GM19025 (cell line): ENCODE data around the gene C20orf144.

ENCODE experiments used
- ATAC-seq: cut with Tn5 transposase; IDR thresholded peaks from one replicate; pipeline ENCODE4 v1.9.1; 2021; ENCODE audit warnings: mild to moderate bottlenecking, low read depth, moderate library complexity; ENCODE audit not compliant: unreplicated experiment

C20orf144 gene

GRCh38 chr20:33675136-33675959 is 13.2 kb downstream of the C20orf144 start:
- no peak for ATAC-seq

DNA sequence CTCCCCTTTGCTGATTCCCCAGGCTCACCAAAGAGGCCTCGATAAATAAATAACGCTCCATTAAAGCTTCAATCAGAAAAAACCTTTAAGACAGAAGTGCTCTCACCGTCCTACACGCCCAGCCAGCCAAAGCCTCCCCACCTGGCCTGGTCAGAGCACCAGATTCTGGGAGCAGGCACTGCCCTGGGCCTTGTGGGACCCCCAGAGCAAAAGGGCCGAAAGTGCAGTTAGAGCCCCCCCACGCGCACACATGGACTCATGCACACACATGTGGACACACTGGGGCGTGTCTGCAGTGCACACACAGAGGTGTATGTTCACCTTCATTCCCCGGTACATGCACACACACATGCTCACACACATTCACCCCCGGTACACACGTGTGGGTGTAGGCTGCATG is 14.0 kb downstream of the C20orf144 start:
- ATAC-seq, result no peak

GRCh38 chr20:33676652-33677645 is 14.8 kb downstream of the C20orf144 start:
- ATAC-seq, result no peak

DNA sequence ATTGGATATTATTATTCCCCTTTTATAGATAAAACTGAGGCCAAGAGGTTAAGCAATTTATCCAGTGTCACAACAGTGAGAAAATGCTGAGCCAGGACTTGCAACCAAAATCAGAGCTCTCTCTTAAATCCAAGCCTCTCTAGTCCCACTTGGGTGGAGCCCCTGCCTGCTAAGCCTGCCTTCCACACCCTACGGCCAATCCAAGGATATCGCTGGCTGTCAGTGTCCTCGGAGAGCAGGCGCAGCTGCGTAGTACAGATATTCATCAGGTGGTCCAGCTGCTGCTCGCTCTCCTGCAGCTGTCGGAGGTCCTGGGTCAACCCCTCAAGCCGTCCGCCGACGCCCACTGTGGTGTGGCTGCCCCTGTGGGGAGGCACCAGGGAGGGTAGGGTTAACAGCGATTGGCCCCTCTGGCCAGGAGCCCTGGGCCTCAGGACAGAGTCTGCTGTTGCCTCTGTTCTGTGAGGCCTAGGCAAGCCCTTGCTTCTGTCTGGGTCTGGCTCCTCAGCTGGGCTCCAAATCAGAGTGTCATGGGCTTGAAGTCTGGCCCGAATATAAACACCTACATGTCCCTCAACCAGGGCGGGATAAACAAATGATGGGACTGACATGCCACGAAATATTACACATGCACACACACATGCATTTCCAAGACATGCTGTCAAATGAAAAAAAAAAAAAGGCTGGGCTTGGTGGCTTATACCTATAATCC is 16.0 kb downstream of the C20orf144 start:
- ATAC-seq, result no peak

- ATAC-seq, result peak; percentile 63
These were observed 17.8 kb downstream of the C20orf144 start for GRCh38 chr20:33679758-33680485.

DNA sequence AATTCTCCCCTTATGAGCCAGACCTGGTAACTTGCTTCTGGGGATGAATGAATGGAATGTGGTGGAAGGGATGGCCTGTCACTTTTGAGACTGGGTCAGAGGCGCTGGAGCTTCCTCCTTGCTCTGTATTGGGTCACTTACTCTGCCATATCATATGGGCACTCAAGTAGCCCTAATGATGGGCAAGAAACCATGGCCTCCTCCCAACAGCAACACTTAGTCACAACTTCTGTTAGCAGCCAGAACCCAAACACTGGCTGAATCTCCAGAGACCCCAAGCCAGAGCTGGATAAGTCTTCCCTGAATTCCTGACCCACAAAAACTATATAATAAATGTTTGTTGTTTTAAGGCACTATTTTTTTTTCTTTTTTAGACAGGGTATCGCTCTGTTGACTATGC is 18.6 kb downstream of the C20orf144 start:
- no peak for ATAC-seq

GRCh38 chr20:33681288-33681687 is 19.2 kb downstream of the C20orf144 start:
- no peak for ATAC-seq

GRCh38 chr20:33681728-33682353 is 19.7 kb downstream of the C20orf144 start:
- ATAC-seq, result no peak

DNA sequence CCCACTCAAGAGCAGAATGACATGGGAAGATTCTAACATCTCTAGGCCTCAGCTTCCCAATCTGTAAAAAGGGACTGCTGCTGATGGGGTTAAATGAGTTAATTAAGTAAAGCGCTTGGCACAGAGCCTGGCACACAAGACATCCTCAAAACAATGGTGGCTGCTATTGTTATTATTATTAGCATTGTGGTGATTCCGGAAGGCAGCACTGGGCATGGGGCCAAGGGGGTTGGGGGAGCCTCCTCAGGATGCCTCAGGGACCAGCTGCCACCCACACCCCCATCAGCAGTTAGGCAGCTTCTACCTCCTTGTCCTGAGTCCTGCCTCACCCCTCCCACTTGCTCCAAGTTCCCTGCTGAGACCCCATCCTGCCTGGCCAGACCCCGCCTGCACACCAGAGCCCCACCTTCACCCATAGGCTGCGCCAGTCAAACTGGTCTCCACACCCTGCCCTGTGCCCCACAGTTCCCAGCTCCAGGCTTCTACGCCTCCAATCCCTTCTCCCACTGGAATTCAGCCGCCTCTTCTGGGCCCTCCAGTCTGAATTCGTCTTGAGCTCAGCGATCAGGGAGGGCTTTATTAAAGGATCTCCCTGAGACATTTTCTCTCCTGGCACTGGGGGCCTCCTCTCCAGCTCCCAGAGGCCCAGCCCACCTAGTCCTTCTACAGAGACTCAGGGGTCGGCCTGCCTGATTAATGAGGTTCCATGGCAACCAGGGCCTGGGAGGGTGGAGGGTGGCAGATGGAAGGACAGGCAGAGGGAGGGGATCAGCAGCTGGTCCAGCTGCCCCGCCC is 22.6 kb downstream of the C20orf144 start:
- no peak for ATAC-seq

DNA sequence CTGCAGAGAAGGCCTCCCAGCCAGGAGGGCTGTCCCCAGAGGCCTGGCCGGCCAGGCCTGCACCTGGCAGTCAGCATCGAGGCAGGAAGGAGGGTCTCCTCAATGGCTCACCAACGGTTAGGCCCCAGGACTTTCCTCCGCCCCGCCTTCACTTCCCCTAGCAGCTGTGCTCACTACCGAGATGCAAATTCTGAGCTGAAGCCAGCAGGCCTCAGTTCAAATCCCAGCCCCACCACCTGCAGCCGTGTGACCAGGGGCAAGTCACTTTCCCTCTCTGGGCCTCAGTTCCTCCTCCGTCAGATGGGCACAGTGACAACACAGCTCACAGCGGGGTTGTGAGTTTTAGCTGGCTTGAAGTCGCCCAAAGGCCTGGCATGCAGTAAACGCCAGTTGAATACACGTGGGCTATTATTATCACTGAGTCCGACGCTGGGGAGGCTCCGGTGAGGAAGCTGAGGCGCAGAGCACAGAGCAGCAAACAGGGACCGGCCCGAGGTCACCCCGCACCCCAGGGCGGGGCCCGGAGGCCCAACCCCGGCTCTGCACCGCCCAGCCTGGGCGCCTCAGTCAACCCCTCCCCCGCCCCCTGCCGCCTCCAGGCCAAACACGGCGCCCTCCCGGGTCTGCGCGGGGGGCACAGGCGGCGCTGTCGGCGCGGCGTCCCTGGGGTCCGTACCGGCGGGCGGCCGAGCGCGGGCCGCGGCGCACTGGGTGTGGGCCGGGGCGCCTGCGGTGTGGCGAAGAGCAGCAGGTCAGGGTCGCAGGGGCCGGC is 23.4 kb downstream of the C20orf144 start:
- ATAC-seq, result peak; percentile 33

DNA sequence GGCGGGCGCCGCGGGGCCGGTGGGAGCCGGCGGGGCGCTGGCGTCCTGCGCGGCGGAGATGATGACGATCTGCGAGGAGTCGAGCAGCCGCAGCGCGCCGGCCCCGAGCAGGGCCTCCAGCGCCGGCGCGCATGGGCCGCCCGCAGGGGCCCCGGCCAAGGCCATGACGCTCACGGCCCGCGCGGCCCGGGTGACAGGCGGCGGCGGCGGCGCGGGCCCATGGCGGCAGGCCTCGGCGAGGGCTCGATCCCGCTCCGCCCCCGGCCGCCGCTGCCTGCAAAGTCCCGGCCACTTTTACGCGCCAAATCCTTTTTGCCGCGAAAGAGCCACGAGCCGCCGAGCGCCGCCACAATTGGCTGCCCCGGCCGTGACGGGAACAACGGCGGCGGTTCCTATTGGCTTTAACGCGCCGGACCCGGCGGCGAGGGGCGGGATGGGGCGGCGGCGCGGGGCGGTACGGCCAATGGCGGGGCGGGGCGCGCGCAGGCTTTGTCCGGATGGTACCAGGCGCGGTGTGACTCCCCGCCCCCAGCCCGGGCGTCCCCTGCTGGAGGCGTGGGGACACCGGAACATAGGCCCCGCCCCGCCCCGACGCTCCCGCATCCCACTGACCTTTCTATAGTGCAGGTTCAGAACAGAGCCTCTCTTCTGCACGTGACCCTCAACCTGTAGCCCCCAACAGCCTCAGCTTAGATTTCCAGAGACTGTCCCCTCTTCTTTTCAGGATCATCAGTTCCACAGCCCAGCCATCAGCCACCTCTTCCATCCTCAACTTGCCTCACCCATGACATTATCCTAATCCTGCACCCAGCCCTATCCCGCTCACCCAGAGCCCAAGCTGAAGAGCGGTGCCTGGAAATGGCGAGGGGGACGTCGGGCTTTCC is 24.2 kb downstream of the C20orf144 start, which contains the start of gene E2F1:
Gene E2F1 (minus strand): TSS at position 286 of the 884 bp plus-strand sequence. CDS start 121 bp downstream, at position 165.
- ATAC-seq, result peak; percentile 84

- ATAC-seq, result no peak
These were observed 24.8 kb downstream of the C20orf144 start for GRCh38 chr20:33686984-33687366.

DNA sequence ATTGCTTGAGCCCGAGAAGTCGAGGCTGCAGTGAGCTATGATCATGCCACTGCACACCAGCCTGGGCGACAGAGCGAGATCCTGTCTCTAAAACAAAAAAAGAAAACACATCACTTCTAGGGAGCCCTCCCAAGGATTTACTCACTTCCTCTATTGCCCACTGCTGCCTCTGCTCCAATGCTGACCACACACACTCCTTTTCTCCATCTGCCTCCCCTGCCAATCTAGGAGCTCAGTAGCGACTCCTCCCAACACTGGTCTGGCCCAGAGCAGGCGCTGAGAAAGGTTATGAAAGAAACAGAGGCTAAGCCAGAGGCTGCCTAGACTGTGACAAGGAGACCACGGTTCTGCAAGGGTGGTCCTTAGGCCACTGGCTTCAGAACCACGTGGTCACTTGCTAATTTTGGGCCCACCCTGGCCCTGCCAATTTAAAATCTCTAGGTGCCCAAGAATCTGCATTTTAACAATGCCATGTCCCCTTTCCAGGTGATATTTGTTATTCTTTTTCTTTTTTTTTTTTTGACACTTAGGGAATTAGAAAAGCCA is 25.3 kb downstream of the C20orf144 start:
- ATAC-seq, result no peak

GRCh38 chr20:33687993-33688937 is 26.1 kb downstream of the C20orf144 start:
- no peak for ATAC-seq

- no peak for ATAC-seq
These were observed 26.9 kb downstream of the C20orf144 start for GRCh38 chr20:33688938-33689424.
